ENCODE results near the gene PROZ. TPM values are rescaled to one million over a fixed set of nuclear protein-coding genes. Genes with fewer than 3 reads are reported as not detected.

The PROZ gene, protein sequence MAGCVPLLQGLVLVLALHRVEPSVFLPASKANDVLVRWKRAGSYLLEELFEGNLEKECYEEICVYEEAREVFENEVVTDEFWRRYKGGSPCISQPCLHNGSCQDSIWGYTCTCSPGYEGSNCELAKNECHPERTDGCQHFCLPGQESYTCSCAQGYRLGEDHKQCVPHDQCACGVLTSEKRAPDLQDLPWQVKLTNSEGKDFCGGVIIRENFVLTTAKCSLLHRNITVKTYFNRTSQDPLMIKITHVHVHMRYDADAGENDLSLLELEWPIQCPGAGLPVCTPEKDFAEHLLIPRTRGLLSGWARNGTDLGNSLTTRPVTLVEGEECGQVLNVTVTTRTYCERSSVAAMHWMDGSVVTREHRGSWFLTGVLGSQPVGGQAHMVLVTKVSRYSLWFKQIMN
- not detected in 5 replicates for total RNA-seq (2022; extraction: Qiagen RNA extraction; ENCODE audit: low read depth)

DNA sequence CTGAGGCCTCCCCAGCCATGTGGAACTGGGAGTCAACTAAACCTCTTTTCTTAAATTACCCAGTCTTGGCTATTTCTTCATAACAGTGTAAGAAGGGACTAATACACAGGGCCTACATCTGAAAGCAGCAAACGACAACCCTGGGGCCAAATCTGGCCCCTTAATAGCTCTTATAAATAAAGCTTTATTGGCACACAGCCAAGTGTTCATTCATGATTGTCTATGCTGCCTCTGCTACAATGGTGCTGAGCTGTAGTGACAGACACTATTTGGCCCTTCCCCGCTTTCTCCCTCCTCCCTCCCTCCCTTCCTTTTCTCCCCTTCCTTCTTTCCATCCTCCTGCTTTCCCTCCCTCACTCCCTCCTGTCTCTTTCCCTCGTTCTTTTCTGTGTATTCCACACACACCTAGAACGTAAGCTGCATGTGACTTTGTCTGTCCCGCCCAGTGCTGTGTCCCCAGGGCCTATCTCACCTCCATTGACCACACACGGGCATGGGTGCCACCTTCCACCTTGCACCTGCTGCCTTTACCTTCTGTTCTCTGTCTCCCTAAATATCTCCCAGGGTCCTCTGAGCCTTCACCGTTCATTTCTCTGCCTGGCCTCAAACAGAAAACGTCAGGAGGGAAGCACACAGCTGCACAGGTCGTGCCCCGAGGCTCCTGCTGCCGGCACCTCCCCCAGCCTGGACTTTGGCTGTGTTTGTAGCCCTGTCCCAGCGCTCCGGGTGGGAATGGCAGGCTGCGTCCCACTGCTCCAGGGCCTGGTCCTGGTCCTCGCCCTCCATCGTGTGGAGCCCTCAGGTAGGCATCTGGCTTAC is at the start of gene PROZ:
PROZ (plus strand) TSS at position 720 of the 819 bp plus-strand sequence; CDS start at position 733, 13 bp downstream.

DNA sequence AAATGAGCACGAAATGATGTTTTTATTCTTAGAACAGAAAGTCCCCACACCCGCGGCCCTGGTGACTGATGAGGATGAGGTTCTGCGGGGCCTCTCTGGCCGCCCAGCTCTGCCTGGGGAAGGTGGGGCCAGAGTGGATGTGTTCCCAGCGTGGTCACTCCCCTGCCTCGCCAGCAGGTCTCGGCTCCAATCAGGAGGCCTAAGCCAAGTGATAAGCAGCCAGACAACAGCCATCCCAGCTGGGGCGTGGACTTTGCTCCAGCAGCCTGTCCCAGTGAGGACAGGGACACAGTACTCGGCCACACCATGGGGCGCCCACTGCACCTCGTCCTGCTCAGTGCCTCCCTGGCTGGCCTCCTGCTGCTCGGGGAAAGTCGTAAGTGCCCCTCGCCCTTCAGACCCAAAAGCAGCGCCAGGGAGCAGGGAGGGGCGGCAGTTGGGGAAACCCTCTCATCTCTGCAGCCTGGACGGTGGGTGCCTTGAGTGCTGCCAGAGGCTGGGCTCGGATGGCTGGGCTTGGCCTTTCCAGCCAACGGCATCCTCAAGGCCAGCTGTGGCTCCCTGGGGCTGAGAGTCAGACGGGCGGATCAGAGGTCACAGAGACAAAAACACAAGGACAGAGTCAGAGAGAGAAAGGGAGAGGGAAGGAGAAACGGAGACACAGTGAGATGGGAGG is 35.8 kb upstream of the PROZ start, which contains the start of gene F10:
F10 (plus strand) TSS at position 250 of the 676 bp plus-strand sequence; CDS start at position 307, 57 bp downstream.

DNA sequence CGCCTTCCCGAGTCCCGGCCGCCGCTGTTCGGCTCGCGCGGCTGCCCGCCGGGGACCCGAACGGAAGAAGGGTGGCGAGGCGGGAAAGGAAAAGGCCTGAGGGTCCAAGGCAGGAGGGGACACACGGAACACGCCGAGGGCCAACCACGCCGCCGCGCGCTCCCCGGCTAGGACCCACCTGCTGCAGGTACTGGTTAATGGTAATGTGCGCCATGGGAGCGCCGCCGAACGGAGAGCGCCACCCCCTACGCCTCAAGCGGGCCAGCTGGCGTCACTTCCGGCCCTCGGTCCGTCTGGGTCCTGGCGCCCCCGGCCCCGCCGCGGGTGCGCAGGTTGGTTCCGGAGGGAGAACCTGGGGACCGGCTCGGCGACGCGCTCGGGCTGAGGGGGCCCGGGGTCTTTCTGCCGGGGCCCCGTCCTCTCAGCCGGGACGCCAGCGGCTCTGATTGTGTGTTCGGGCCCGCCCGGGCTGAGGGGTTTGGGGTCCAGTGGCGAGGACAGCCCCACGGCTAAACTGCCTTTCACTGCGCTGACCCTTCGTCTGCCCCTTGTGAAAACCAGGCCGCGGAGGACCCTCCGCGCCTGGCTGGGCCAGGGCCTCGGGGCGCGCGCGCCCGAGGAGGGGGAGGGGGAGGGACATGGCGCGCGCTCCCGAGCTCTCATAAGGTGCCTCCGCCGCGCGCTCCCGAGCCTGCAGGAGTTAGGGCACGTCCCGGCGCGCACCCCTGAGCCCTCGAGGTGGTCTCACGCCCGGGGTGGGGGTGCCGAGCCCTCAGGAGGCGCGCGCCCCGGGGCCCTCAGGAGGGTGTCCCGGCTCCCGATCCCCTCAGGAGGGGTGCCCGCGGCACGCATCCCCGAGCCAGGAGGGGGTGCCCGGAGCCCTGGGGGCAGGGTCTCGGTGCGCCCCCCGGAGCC is 50.2 kb downstream of the PROZ start, which contains the start of gene PCID2:
PCID2 (minus strand) TSS at position 249 of the 915 bp plus-strand sequence; CDS start at position 214, 35 bp downstream.

DNA sequence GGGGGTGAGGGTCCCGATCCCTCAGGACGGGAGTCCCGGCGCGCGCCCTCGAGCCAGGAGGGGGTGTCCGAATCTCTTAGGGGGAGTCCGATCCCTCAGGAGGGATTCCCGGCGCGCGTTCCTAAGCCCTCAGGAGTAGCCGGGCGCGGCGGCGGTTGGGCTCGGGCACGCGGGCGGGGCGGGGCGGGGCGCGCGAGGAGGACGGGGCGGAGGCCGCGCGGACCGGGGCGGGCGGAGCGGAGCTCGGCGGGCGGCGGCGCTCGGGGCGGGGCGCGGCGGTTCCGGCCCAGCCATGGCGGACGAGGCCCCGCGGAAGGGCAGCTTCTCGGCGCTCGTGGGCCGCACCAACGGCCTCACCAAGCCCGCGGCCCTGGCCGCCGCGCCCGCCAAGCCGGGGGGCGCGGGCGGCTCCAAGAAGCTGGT is 50.9 kb downstream of the PROZ start, which contains the start of gene CUL4A:
CUL4A (plus strand) TSS at position 278 of the 423 bp plus-strand sequence; CDS start at position 293, 15 bp downstream.

Other genes with a start within 250 kb of the PROZ start
- 0.14 to 0.76 TPM (median 0.31 TPM) in 5 replicates for gene MCF2L, start 189.4 kb upstream of the PROZ start, total RNA-seq (2022; extraction: Qiagen RNA extraction; ENCODE audit: low read depth)
- gene F7, start 52.9 kb upstream of the PROZ start, total RNA-seq (2022; extraction: Qiagen RNA extraction; ENCODE audit: low read depth) = 0.07 to 0.12 TPM (median 0.07 TPM) in 3 of 5 replicates, not detected in the others
- gene F10, start 35.8 kb upstream of the PROZ start, total RNA-seq (2022; extraction: Qiagen RNA extraction; ENCODE audit: low read depth) = 0.13 TPM in 1 of 5 replicates, not detected in the others
- gene PCID2, start 50.0 kb downstream of the PROZ start, total RNA-seq (2022; extraction: Qiagen RNA extraction; ENCODE audit: low read depth) = 38.7 to 48.0 TPM (median 41.9 TPM) in 5 replicates
- gene CUL4A, start 51.0 kb downstream of the PROZ start, total RNA-seq (2022; extraction: Qiagen RNA extraction; ENCODE audit: low read depth) = 46.7 to 60.6 TPM (median 56.1 TPM) in 5 replicates
- gene LAMP1, start 138.6 kb downstream of the PROZ start, total RNA-seq (2022; extraction: Qiagen RNA extraction; ENCODE audit: low read depth) = 75.2 to 96.8 TPM (median 91.3 TPM) in 5 replicates
- gene GRTP1, start 205.5 kb downstream of the PROZ start, total RNA-seq (2022; extraction: Qiagen RNA extraction; ENCODE audit: low read depth) = 0.98 to 1.5 TPM (median 1.4 TPM) in 5 replicates